Endothelial cell (in vitro differentiated cells): ENCODE data around the gene NDUFS1. TPM values are rescaled to one million over a fixed set of nuclear protein-coding genes. Genes with fewer than 3 reads are reported as not detected.
"Not testable (repeated sequence)": the region's sequence is repeated elsewhere in the genome, so short reads cannot be mapped to it uniquely, and the experiment has no call there.

ENCODE experiments used
- DNase-seq: peaks from one replicate; pipeline ENCODE4 v3.0.0; 2021; ENCODE audit warnings: low spot score
- H3K27ac Mint-ChIP-seq: one replicate; pipeline ENCODE4 v1.8.0; 2021; ENCODE audit warnings: mixed read lengths, inconsistent platforms; ENCODE audit not compliant: unreplicated experiment
- H3K27me3 Mint-ChIP-seq: one replicate; pipeline ENCODE4 v1.8.0; 2021; ENCODE audit warnings: mild to moderate bottlenecking, moderate library complexity, mixed read lengths, inconsistent platforms; ENCODE audit not compliant: unreplicated experiment
- H3K36me3 Mint-ChIP-seq: one replicate; pipeline ENCODE4 v1.8.0; 2021; ENCODE audit warnings: mild to moderate bottlenecking, low read depth, mixed read lengths, inconsistent platforms; ENCODE audit not compliant: unreplicated experiment
- H3K4me1 Mint-ChIP-seq: one replicate; pipeline ENCODE4 v1.8.0; 2021; ENCODE audit warnings: mild to moderate bottlenecking, mixed read lengths, inconsistent platforms; ENCODE audit not compliant: unreplicated experiment
- H3K4me3 Mint-ChIP-seq: one replicate; pipeline ENCODE4 v1.8.0; 2021; ENCODE audit warnings: mild to moderate bottlenecking, mixed read lengths, inconsistent platforms; ENCODE audit not compliant: unreplicated experiment
- H3K9me3 Mint-ChIP-seq: one replicate; pipeline ENCODE4 v1.8.0; 2021; ENCODE audit warnings: mixed read lengths, inconsistent platforms; ENCODE audit not compliant: unreplicated experiment
- CTCF ChIP-seq: fragments of 200-600 bp; sonication (generic); IDR thresholded peaks from one replicate; pipeline ENCODE4 v1.5.0; 2021; ENCODE audit warnings: antibody characterized with exemption; ENCODE audit not compliant: unreplicated experiment
- total RNA-seq: library from RNA; stranded (reverse); fragmentation: NEBNext Ultra II Directional; extraction: Animal tissue kit (Norgen Biotek cat#: 25700); gene quantifications from one replicate; pipeline ENCODE4 v1.2.1, GENCODE V29; 2021; ENCODE audit not compliant: unreplicated experiment

The NDUFS1 gene
- total RNA-seq, 1 donor from 2014 or later: 67.9 TPM

- H3K27me3 Mint-ChIP-seq: no peaks in the 10 kb centered on the region
- DNase-seq: no peak
- H3K9me3 Mint-ChIP-seq: no peaks in the 10 kb centered on the region
- no peak for TF ChIP-seq CTCF
- no peak overlapping the region for H3K4me3 Mint-ChIP-seq
- H3K4me1 Mint-ChIP-seq: peaks cover 4% of the 10 kb centered on the region
- no peaks in the 10 kb centered on the region for H3K36me3 Mint-ChIP-seq
- no peak overlapping the region for H3K27ac Mint-ChIP-seq
Measured at GRCh38 chr2:206190689-206191088, 31.4 kb upstream of the NDUFS1 start.

GRCh38 chr2:206190111-206190510, 30.9 kb upstream of the NDUFS1 start:
- DNase-seq: no peak
- H3K4me1 Mint-ChIP-seq: peaks cover 4% of the 10 kb centered on the region
- no peak for TF ChIP-seq CTCF
- no peaks in the 10 kb centered on the region for H3K36me3 Mint-ChIP-seq
- no peaks in the 10 kb centered on the region for H3K27me3 Mint-ChIP-seq
- no peaks in the 10 kb centered on the region for H3K9me3 Mint-ChIP-seq
- H3K4me3 Mint-ChIP-seq: no peak overlapping the region
- no peak overlapping the region for H3K27ac Mint-ChIP-seq

GRCh38 chr2:206189691-206190090, 30.4 kb upstream of the NDUFS1 start:
- H3K36me3 Mint-ChIP-seq: no peaks in the 10 kb centered on the region
- no peak for TF ChIP-seq CTCF
- no peaks in the 10 kb centered on the region for H3K9me3 Mint-ChIP-seq
- DNase-seq: no peak
- no peak overlapping the region for H3K4me3 Mint-ChIP-seq
- H3K27ac Mint-ChIP-seq: no peak overlapping the region
- H3K4me1 Mint-ChIP-seq: peaks cover 4% of the 10 kb centered on the region
- no peaks in the 10 kb centered on the region for H3K27me3 Mint-ChIP-seq

- not testable (repeated sequence) for H3K4me3 Mint-ChIP-seq, DNase-seq, H3K9me3 Mint-ChIP-seq
Measured at GRCh38 chr2:206181526-206181925, 22.3 kb upstream of the NDUFS1 start.

GRCh38 chr2:206176901-206177300, 17.7 kb upstream of the NDUFS1 start:
- Mint-ChIP-seq H3K36me3 (no peaks in the 10 kb centered on the region), H3K9me3 (no peaks in the 10 kb centered on the region), H3K27ac (no peak overlapping the region), H3K4me1 (peaks cover 3% of the 10 kb centered on the region), H3K27me3 (no peaks in the 10 kb centered on the region), H3K4me3 (no peak overlapping the region)
- no peak for TF ChIP-seq CTCF
- no peak for DNase-seq

More at GRCh38 chr2:206181526-206181925, 22.3 kb upstream of the NDUFS1 start:
- H3K27me3 Mint-ChIP-seq, H3K4me1 Mint-ChIP-seq, H3K27ac Mint-ChIP-seq, H3K36me3 Mint-ChIP-seq: not testable (repeated sequence)

- H3K4me3 Mint-ChIP-seq: no peak overlapping the region
- no peaks in the 10 kb centered on the region for H3K9me3 Mint-ChIP-seq
- no peaks in the 10 kb centered on the region for H3K36me3 Mint-ChIP-seq
- TF ChIP-seq CTCF: no peak
- H3K4me1 Mint-ChIP-seq: peaks cover 3% of the 10 kb centered on the region
- H3K27ac Mint-ChIP-seq: no peak overlapping the region
- DNase-seq: no peak
- H3K27me3 Mint-ChIP-seq: no peaks in the 10 kb centered on the region
Measured at GRCh38 chr2:206176121-206176520, 16.9 kb upstream of the NDUFS1 start.
